Thymus (tissue), 11 donors: ENCODE results near the gene PEPD. TPM values are rescaled to one million over a fixed set of nuclear protein-coding genes. Genes with fewer than 3 reads are reported as not detected.

Experiments used
- DNase-seq, 9 donors: peaks; one replicate each; pipeline ENCODE4 v3.0.0-alpha.2; 2013; ENCODE audit warnings: low spot score in 9 of 9, low read depth in 6 of 9, missing footprints in 1 of 9
- H3K27ac ChIP-seq, 2 donors: one replicate each; pipeline ENCODE4 v1.5.1; 2013; ENCODE audit warnings: control low read depth in 1 of 2, low read depth in 1 of 2, low read length in 1 of 2, mild to moderate bottlenecking in 1 of 2, moderate library complexity in 1 of 2
- H3K27me3 ChIP-seq, 2 donors: one replicate each; pipeline ENCODE4 v1.5.1; 2013; ENCODE audit warnings: low read length in 1 of 2; ENCODE audit not compliant: control insufficient read depth in 2 of 2, insufficient read depth in 1 of 2
- H3K36me3 ChIP-seq, 2 donors: one replicate each; pipeline ENCODE4 v1.5.1; 2013; ENCODE audit warnings: low read length in 1 of 2, mild to moderate bottlenecking in 1 of 2, moderate library complexity in 1 of 2; ENCODE audit not compliant: control insufficient read depth in 2 of 2, insufficient read depth in 2 of 2
- H3K4me1 ChIP-seq, 2 donors: one replicate each; pipeline ENCODE4 v1.5.1; 2013; ENCODE audit warnings: low read length in 2 of 2; ENCODE audit not compliant: control insufficient read depth in 2 of 2, insufficient read depth in 2 of 2
- H3K4me3 ChIP-seq, 2 donors: one replicate each; pipeline ENCODE4 v1.5.1; 2013; ENCODE audit warnings: low read length in 2 of 2, control low read depth in 1 of 2, mild to moderate bottlenecking in 1 of 2
- H3K9me3 ChIP-seq, 2 donors: one replicate each; pipeline ENCODE4 v1.5.1; 2013; ENCODE audit warnings: low read length in 1 of 2, mild to moderate bottlenecking in 1 of 2; ENCODE audit not compliant: control insufficient read depth in 2 of 2, insufficient read depth in 1 of 2
- WGBS: extraction: QIAGEN DNeasy Blood & Tissue Kit; methylation state at CpG from one replicate; pipeline ENCODE4 v1.1.7; 2013; 5-methylcytosine and 5-hydroxymethylcytosine counted together
- polyA plus RNA-seq: library from polyadenylated mRNA; stranded (reverse); fragments of 200-250 nt; gene quantifications from one replicate; pipeline ENCODE4 v1.2.3, GENCODE V29; 2013
- total RNA-seq: library from RNA; stranded (reverse); fragments of 120-200 nt; gene quantifications from one replicate; pipeline ENCODE4 v1.2.4, GENCODE V29; 2013
- donor health status: healthy.

PEPD gene
- total and polyA plus RNA-seq, 2 donors, result 24.7 to 42.4 TPM

GRCh38 chr19:33471111-33471996, 50.2 kb downstream of the PEPD start:
- Histone ChIP-seq H3K36me3 (no peaks in the 10 kb centered on the region), H3K9me3 (no peaks in the 10 kb centered on the region), H3K4me3 (no peak overlapping the region), H3K27ac (no peak overlapping the region), H3K4me1 (no peaks in the 10 kb centered on the region), H3K27me3 (no peaks in the 10 kb centered on the region)
- 91% methylated on average over 13 of the region's 13 CpGs for WGBS
- no peak for DNase-seq

GRCh38 chr19:33470686-33471085, 50.9 kb downstream of the PEPD start:
- Histone ChIP-seq H3K9me3 (no peaks in the 10 kb centered on the region), H3K4me1 (no peaks in the 10 kb centered on the region), H3K27ac (no peak overlapping the region), H3K27me3 (no peaks in the 10 kb centered on the region), H3K36me3 (no peaks in the 10 kb centered on the region), H3K4me3 (no peak overlapping the region)
- DNase-seq, result no peak
- 75% methylated on average over 5 of the region's 5 CpGs for WGBS

- no peak overlapping the region for H3K4me3 ChIP-seq
- no peaks in the 10 kb centered on the region for H3K27me3 ChIP-seq
- H3K36me3 ChIP-seq, result no peaks in the 10 kb centered on the region
- H3K4me1 ChIP-seq, result no peaks in the 10 kb centered on the region
- H3K27ac ChIP-seq, result no peak overlapping the region
- H3K9me3 ChIP-seq, result no peaks in the 10 kb centered on the region
- 95% methylated on average over 7 of the region's 7 CpGs for WGBS
- DNase-seq, result no peak
These were observed 51.6 kb downstream of the PEPD start for GRCh38 chr19:33470040-33470330.

GRCh38 chr19:33469171-33470039, 52.2 kb downstream of the PEPD start:
- no peak for DNase-seq
- H3K9me3 ChIP-seq, result no peaks in the 10 kb centered on the region
- no peaks in the 10 kb centered on the region for H3K27me3 ChIP-seq
- H3K4me3 ChIP-seq, result no peak overlapping the region
- H3K4me1 ChIP-seq, result no peaks in the 10 kb centered on the region
- no peaks in the 10 kb centered on the region for H3K36me3 ChIP-seq
- WGBS, result 95% methylated on average over 20 of the region's 20 CpGs
- H3K27ac ChIP-seq, result no peak overlapping the region

- H3K4me3 ChIP-seq, result no peak overlapping the region
- DNase-seq, result no peak
- WGBS, result 98% methylated on average over 31 of the region's 31 CpGs
- H3K36me3 ChIP-seq, result no peaks in the 10 kb centered on the region
- H3K27ac ChIP-seq, result no peak overlapping the region
- no peaks in the 10 kb centered on the region for H3K4me1 ChIP-seq
- no peaks in the 10 kb centered on the region for H3K27me3 ChIP-seq
- no peaks in the 10 kb centered on the region for H3K9me3 ChIP-seq
These were observed 53.0 kb downstream of the PEPD start for GRCh38 chr19:33468361-33469170.

- Histone ChIP-seq H3K27me3 (no peaks in the 10 kb centered on the region), H3K9me3 (no peaks in the 10 kb centered on the region), H3K4me3 (no peak overlapping the region), H3K4me1 (no peaks in the 10 kb centered on the region), H3K36me3 (no peaks in the 10 kb centered on the region), H3K27ac (no peak overlapping the region)
- no peak for DNase-seq
- 93% methylated on average over 11 of the region's 11 CpGs for WGBS
These were observed 53.7 kb downstream of the PEPD start for GRCh38 chr19:33467851-33468250.

GRCh38 chr19:33465834-33466233, 55.8 kb downstream of the PEPD start:
- no peak for DNase-seq
- no peak overlapping the region for H3K4me3 ChIP-seq
- no peaks in the 10 kb centered on the region for H3K4me1 ChIP-seq
- H3K27me3 ChIP-seq, result no peaks in the 10 kb centered on the region
- H3K9me3 ChIP-seq, result no peaks in the 10 kb centered on the region
- WGBS, result 98% methylated on average over 1 of the region's 1 CpG
- H3K27ac ChIP-seq, result no peak overlapping the region
- no peaks in the 10 kb centered on the region for H3K36me3 ChIP-seq

GRCh38 chr19:33465371-33465770, 56.2 kb downstream of the PEPD start:
- no peak for DNase-seq

More at GRCh38 chr19:33465371-33465770, 56.2 kb downstream of the PEPD start:
- Histone ChIP-seq H3K27ac (no peak overlapping the region), H3K36me3 (peaks cover 0 to 3% of the 10 kb centered on the region in 2 donors), H3K4me3 (no peak overlapping the region), H3K27me3 (no peaks in the 10 kb centered on the region), H3K4me1 (no peaks in the 10 kb centered on the region), H3K9me3 (no peaks in the 10 kb centered on the region)
- WGBS, result 97% methylated on average over 9 of the region's 9 CpGs
